Loucy (cell line): ENCODE results near the gene EIF4G3.
A peak's percentile ranks its signal among the peaks of the same experiment; 100 is the strongest.

Source experiments
- H2AFZ ChIP-seq: fragments of 200-600 bp; sonication (generic); 2 replicates; pipeline ENCODE4 v1.6.0; 2016; ENCODE audit warnings: antibody characterized with exemption, mild to moderate bottlenecking, low read length, moderate library complexity
- H3F3A ChIP-seq: fragments of 200-600 bp; 2 replicates; pipeline ENCODE4 v1.6.0; 2016; ENCODE audit warnings: antibody characterized with exemption, low read depth, mild to moderate bottlenecking
- H3K27me3 ChIP-seq: fragments of 200-600 bp; sonication (generic); 2 replicates; pipeline ENCODE4 v1.6.1; 2014; ENCODE audit warnings: low read length, mild to moderate bottlenecking; ENCODE audit not compliant: insufficient read depth, poor library complexity, severe bottlenecking
- H3K36me3 ChIP-seq: fragments of 200-600 bp; sonication (generic); 2 replicates; pipeline ENCODE4 v1.6.1; 2016; ENCODE audit warnings: low read length; ENCODE audit not compliant: insufficient read depth
- H3K4me1 ChIP-seq: fragments of 200-600 bp; sonication (generic); 2 replicates; pipeline ENCODE4 v1.5.1; 2014; ENCODE audit warnings: low read length, mild to moderate bottlenecking; ENCODE audit not compliant: insufficient read depth, poor library complexity, severe bottlenecking
- H3K4me2 ChIP-seq: fragments of 200-600 bp; sonication (generic); 2 replicates; pipeline ENCODE4 v1.6.0; 2014; ENCODE audit warnings: antibody characterized with exemption, low read length, low read depth, mild to moderate bottlenecking; ENCODE audit not compliant: poor library complexity, severe bottlenecking
- H3K4me3 ChIP-seq: fragments of 200-600 bp; sonication (generic); 2 replicates; pipeline ENCODE4 v1.5.1; 2014; ENCODE audit warnings: low read length, mild to moderate bottlenecking, mixed read lengths; ENCODE audit not compliant: poor library complexity, severe bottlenecking
- H3K79me2 ChIP-seq: fragments of 200-600 bp; sonication (generic); 2 replicates; pipeline ENCODE4 v1.6.1; 2014; ENCODE audit warnings: low read length; ENCODE audit not compliant: insufficient read depth
- H3K9ac ChIP-seq: fragments of 200-600 bp; sonication (generic); 2 replicates; pipeline ENCODE4 v1.6.0; 2014; ENCODE audit warnings: mild to moderate bottlenecking, low read depth, low read length, moderate library complexity; ENCODE audit not compliant: poor library complexity, severe bottlenecking
- H3K9me2 ChIP-seq: fragments of 200-600 bp; sonication (generic); replicated peaks from 2 replicates; pipeline ENCODE4 v1.6.1; 2016; ENCODE audit warnings: low read depth, low read length, mixed read lengths
- H3K9me3 ChIP-seq: fragments of 200-600 bp; sonication (generic); 2 replicates; pipeline ENCODE4 v1.6.1; 2014; ENCODE audit warnings: mild to moderate bottlenecking, antibody characterized with exemption, low read length, low read depth; ENCODE audit not compliant: insufficient read depth
- H4K20me1 ChIP-seq: fragments of 200-600 bp; sonication (generic); 2 replicates; pipeline ENCODE4 v1.6.0; 2014; ENCODE audit warnings: antibody characterized with exemption, low read length, mild to moderate bottlenecking; ENCODE audit not compliant: insufficient read depth, poor library complexity, severe bottlenecking
- CTCF ChIP-seq: fragments of 200-600 bp; sonication (generic); conservative IDR thresholded peaks from 2 replicates; pipeline ENCODE4 v1.5.1; 2014; ENCODE audit warnings: mild to moderate bottlenecking, antibody characterized with exemption, low read length
- EZH2phosphoT487 ChIP-seq: fragments of 200-600 bp; IDR thresholded peaks from 2 replicates; pipeline ENCODE4 v1.6.1; 2018; ENCODE audit warnings: antibody characterized with exemption, mild to moderate bottlenecking, moderate library complexity, borderline replicate concordance

Gene EIF4G3

GRCh38 chr1:21067551-21068227, 109.0 kb downstream of the EIF4G3 start:
- Histone ChIP-seq H3K9ac (no peak overlapping the region), H3K9me3 (no peaks in the 10 kb centered on the region), H3K36me3 (no peaks in the 10 kb centered on the region), H2AFZ (no peak overlapping the region), H3K4me2 (no peak overlapping the region), H3K79me2 (no peaks in the 10 kb centered on the region), H3K4me1 (peaks cover 14% of the 10 kb centered on the region), H4K20me1 (no peaks in the 10 kb centered on the region), H3K4me3 (no peak overlapping the region), H3K9me2 (no peaks in the 10 kb centered on the region), H3F3A (no peaks in the 10 kb centered on the region), H3K27me3 (no peaks in the 10 kb centered on the region)
- no peak for TF ChIP-seq CTCF
- no peak for TF ChIP-seq EZH2phosphoT487

DNA sequence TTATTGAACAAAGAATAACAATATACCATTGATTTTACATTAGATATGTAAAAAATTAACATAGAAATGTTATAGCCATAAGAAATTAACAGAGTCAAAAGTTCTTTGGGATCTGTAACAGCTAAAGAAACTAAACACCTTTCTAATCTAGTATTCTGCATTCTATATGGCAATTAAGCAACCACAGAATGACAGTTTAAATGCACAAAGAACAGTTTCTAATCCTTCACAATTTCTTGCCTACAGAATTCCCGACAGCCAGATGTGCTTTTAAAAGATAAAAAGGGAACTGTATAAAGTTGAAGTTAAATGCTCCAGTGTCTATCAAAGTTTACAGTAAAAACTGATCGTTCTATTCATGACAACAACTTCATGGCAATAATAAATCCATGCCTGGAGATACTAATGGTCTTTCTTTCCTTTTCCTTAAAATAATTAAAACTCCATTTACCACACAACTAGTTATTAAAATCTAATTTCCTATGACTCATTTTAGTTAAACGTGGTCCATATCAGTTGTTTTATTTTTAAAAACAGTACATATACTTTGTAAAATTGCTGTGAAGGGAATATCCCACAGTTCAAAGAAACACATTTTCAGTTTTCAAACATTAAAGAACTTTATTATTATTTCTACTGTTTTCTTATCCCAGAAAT, 110.2 kb downstream of the EIF4G3 start:
- H3K4me1 ChIP-seq: peaks cover 14% of the 10 kb centered on the region
- H3K9ac ChIP-seq: no peak overlapping the region

DNA sequence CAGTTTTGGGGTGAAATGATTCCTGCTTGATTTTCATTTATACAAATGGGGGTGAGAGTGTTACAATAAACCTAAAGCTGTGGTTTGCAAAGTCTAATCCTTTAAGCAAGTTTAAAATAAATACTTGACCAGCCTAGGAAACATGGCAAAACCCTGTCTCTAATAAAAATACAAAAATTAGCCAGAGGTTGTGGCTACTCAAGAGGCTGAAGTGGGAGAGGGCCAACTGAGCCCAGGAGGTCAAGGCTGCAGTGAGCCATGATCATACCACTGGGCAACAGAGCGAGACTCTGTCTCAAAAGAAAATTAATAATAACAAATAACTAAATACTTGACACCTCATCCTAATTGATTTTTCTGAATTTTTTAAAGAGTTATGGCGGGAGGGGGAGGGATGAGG, 110.8 kb downstream of the EIF4G3 start:
- H3F3A ChIP-seq: no peaks in the 10 kb centered on the region
- H2AFZ ChIP-seq: no peak overlapping the region
- no peak overlapping the region for H3K9ac ChIP-seq
- TF ChIP-seq CTCF (no peak), EZH2phosphoT487 (no peak)
- no peaks in the 10 kb centered on the region for H3K27me3 ChIP-seq
- H3K4me1 ChIP-seq: peaks cover 14% of the 10 kb centered on the region
- no peak overlapping the region for H3K4me2 ChIP-seq
- no peaks in the 10 kb centered on the region for H3K36me3 ChIP-seq
- no peaks in the 10 kb centered on the region for H3K9me3 ChIP-seq
- no peak overlapping the region for H3K4me3 ChIP-seq
- H3K9me2 ChIP-seq: no peaks in the 10 kb centered on the region
- no peaks in the 10 kb centered on the region for H3K79me2 ChIP-seq
- H4K20me1 ChIP-seq: no peaks in the 10 kb centered on the region

More for the DNA sequence above, 110.2 kb downstream of the EIF4G3 start:
- Histone ChIP-seq H3F3A (no peaks in the 10 kb centered on the region), H3K9me3 (no peaks in the 10 kb centered on the region), H3K27me3 (no peaks in the 10 kb centered on the region), H2AFZ (no peak overlapping the region), H3K4me3 (no peak overlapping the region), H3K36me3 (no peaks in the 10 kb centered on the region), H3K79me2 (no peaks in the 10 kb centered on the region), H3K9me2 (no peaks in the 10 kb centered on the region), H4K20me1 (no peaks in the 10 kb centered on the region), H3K4me2 (peak overlapping the region; percentile 8)
- TF ChIP-seq EZH2phosphoT487 (no peak), CTCF (no peak)
